8988T (cell line): Measurements from ENCODE around the gene CHM.
"Not testable (repeated sequence)": the region's sequence is repeated elsewhere in the genome, so short reads cannot be mapped to it uniquely, and the experiment has no call there.

Experiments
- DNase-seq: peaks from one replicate; pipeline ENCODE4 v3.0.0; 2011

Gene CHM, protein sequence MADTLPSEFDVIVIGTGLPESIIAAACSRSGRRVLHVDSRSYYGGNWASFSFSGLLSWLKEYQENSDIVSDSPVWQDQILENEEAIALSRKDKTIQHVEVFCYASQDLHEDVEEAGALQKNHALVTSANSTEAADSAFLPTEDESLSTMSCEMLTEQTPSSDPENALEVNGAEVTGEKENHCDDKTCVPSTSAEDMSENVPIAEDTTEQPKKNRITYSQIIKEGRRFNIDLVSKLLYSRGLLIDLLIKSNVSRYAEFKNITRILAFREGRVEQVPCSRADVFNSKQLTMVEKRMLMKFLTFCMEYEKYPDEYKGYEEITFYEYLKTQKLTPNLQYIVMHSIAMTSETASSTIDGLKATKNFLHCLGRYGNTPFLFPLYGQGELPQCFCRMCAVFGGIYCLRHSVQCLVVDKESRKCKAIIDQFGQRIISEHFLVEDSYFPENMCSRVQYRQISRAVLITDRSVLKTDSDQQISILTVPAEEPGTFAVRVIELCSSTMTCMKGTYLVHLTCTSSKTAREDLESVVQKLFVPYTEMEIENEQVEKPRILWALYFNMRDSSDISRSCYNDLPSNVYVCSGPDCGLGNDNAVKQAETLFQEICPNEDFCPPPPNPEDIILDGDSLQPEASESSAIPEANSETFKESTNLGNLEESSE

GRCh38 chrX:86047174-86047935 is at the start of gene CHM:
TSS of gene CHM (minus strand) at chrX:86047558. CDS start at chrX:86047532, 26 bp downstream.
- DNase-seq = peak; percentile 14

DNA sequence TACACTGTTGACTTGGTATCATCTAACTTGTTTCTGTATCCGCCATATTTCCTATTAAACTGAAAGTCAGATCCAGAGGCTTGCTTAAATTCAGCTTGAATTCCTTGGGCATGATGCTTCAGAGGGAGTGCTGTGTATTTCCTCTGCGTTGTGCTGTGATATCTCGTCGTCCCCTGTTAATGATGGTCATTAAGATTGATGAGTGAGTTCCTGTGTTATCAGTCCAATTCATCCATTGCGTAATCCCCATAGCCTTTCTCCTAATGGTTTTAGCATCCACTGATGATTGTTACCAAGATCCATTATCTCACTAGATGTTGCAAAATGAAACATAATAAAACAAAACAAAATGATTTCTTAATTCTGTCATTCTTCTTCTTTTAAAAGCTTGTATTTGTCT is 31.3 kb upstream of the CHM start:
- no peak for DNase-seq

GRCh38 chrX:86066998-86067397 is 19.6 kb upstream of the CHM start:
- no peak for DNase-seq

GRCh38 chrX:86061407-86061806 is 14.0 kb upstream of the CHM start:
- no peak for DNase-seq

DNA sequence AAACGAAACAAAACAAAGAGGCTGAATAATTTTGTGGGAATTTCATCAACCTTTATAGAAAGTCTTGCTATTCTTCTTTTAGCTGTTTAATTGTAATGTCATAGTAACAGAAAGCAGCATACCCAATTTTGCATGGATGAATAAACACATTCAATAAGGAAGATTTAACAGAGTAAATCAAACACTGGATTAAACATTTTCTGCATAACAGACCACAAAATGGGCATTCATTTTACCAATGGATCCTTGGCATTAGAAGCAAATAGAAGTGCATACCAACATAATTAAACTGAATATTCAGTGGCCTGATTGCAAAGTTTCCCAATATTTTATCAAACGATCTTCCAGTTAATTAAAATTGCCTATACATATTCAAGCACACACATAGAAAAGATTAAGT is 4.4 kb upstream of the CHM start:
- no peak for DNase-seq

GRCh38 chrX:86047936-86048280 is 550 bp upstream of the CHM start:
- DNase-seq = no peak

- DNase-seq = no peak
Measured at GRCh38 chrX:86044216-86044615, 3.1 kb downstream of the CHM start.

DNA sequence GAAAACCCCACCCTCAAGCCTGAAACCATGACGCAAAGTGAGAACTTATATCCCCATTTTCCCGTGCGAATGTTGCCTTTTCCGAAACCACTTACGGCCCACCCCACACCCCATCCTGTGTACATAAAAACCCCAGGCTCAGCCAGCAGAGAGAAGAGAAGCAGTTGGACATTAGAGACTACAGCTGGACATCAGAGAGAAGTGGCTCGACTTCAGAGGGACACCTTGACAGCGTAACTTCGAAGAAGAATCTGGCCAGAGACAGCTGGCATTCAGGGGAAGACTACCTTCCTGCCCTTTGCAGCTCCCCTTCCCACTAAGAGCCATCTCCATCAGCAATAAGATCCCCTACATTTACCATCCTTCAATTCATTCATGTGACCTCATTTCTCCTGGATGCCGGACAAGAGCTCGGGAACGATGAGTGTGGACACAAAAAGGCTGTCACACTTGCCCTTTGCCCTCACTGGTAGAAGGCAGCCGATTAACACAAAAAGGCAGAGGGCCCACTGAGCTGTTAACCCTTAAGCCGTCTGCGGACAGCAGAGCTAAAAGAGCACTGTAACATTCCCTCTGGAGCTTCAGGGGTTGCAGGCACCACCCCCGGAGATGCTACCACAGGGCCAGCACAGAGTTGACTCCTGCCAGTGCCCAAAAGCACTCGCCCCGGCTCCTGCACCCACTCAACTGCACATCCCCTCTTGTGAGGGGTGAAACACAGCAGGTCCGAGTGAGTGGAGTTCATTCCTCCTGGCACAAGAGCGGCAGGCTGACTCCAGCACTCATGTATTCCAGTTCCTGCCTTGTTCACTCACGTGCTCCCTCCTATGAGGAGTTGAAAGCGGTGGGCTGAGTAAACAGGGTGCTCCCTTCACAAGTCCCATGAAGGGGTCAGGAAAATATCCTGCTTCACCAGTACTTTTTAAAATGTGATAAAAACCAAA is 7.5 kb downstream of the CHM start:
- DNase-seq = no peak

DNA sequence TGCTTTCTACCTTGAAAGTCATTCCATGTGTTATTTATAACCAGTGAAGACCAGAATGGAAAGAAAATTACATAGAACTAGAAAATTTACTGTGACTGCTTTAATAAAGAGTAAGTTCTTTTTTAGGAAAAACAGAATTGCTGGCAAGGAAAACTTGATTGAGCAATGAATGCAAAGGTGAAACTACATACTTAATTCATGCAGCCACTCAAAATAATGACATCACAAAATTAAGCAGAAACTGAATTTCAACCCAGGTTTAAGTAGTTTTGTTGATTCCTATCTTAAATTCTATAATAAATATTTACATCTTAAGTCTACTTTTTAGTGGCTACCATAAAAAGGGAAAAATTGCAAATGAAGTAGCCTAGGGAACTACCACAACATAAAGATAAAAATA is 14.0 kb downstream of the CHM start:
- DNase-seq = no peak

- no peak for DNase-seq
Measured at GRCh38 chrX:86028681-86029080, 18.7 kb downstream of the CHM start.

GRCh38 chrX:86023811-86024210 is 23.5 kb downstream of the CHM start:
- no peak for DNase-seq

- DNase-seq = no peak
Measured at GRCh38 chrX:86021652-86022289, 25.6 kb downstream of the CHM start.

DNA sequence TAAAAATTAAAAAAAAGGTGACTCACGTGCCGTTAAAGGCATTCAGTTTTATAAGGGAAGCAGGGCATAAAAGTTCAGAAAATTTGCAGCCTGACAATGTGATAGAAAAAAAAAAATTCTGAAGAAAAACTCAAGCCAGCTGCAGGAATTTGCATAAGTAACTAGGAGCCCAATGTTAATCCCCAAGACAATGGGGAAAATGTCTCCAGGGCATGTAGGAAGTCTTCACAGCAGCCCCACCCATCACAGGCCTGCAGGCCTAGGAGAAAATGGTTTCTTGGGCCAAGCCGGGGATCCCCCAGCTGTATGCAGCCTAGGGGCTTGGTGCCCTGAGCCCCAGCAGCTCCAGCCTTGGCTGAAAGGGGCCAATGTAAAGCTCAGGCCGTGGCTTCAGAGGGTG is 31.2 kb downstream of the CHM start:
- DNase-seq = no peak

GRCh38 chrX:86014959-86015358 is 32.4 kb downstream of the CHM start:
- DNase-seq = not testable (repeated sequence)

DNA sequence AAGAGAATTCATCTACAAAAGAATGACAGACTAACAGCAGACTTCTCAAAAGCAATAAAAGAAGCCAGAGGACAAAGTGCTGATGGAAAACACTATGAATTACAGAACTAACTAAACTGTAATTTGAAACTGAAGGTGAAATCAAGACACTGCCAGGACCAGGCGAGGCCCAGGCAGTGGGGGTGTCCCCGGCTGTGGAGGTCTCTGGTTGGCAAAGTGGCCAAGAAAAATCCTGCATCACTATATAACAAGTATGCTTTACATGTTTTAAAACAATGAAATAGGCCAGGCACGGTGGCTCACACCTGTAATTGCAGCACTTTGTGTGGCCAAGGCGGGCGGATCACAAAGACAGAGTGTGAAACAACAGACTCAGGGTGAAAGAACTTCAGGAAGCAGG is 32.9 kb downstream of the CHM start:
- no peak for DNase-seq

GRCh38 chrX:86013792-86014191 is 33.6 kb downstream of the CHM start:
- DNase-seq = no peak

GRCh38 chrX:86012188-86012587 is 35.2 kb downstream of the CHM start:
- DNase-seq = no peak

- DNase-seq = not testable (repeated sequence)
Measured at GRCh38 chrX:86009803-86010202, 37.6 kb downstream of the CHM start.

GRCh38 chrX:86007891-86008290 is 39.5 kb downstream of the CHM start:
- not testable (repeated sequence) for DNase-seq

DNA sequence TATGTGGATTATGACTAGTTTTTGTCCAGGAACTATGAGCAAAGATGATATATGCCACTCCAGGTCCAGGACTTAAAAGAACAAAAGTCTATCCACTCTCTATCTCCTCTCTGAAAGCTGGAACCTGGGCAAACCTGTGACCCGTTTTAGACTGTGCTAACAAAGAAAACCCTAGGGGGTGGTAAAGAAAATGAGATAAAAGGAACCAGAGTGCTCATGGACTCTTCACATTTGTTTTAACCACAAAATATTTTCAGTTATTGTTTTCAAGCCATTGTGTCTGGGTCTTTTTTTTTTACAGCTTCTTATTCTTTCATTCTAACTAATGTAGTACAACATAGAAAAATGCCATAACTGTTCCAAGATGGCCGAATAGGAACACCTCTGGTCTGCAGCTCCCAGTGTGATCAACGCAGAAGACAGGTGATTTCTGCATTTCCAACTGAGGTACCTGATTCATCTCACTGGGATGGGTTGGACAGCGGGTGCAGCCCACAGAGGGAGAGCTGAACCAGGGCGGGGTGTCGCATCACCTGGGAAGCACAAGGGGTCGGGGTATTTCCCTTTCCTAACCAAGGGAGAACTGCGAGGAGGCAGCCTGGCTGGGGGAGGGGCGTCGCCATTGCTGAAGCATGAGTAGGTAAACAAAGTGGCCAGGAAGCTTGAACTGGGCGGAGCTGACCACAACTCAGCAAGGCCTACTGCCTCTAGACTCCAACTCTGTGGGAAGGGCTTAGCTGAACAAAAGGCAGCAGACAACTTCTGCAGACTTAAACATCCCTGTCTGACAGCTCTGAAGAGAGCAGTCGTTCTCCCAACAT is 45.1 kb downstream of the CHM start:
- DNase-seq = no peak

GRCh38 chrX:85998954-85999353 is 48.4 kb downstream of the CHM start:
- no peak for DNase-seq
